Skeletal muscle tissue (tissue), 4 donors: ENCODE data around the gene HDAC4. TPM values are rescaled to one million over a fixed set of nuclear protein-coding genes. Genes with fewer than 3 reads are reported as not detected.
A peak's percentile ranks its signal among the peaks of the same experiment; 100 is the strongest.

Experiments used
- H3K27ac ChIP-seq: one replicate; pipeline ENCODE4 v1.7.0; 2013; ENCODE audit warnings: mild to moderate bottlenecking, low read depth, low read length, inconsistent platforms
- H3K27me3 ChIP-seq, 3 donors: one replicate each; pipeline ENCODE4 v1.7.0; 2013; ENCODE audit warnings: low read length in 3 of 3; ENCODE audit not compliant: control insufficient read depth in 3 of 3, insufficient read depth in 3 of 3
- H3K36me3 ChIP-seq, 3 donors: one replicate each; pipeline ENCODE4 v1.7.0; 2013; ENCODE audit warnings: low read length in 3 of 3; ENCODE audit not compliant: control insufficient read depth in 3 of 3, insufficient read depth in 3 of 3
- H3K4me1 ChIP-seq, 3 donors: one replicate each; pipeline ENCODE4 v1.7.0; 2013; ENCODE audit warnings: low read length in 3 of 3, mild to moderate bottlenecking in 3 of 3; ENCODE audit not compliant: control insufficient read depth in 3 of 3, insufficient read depth in 3 of 3
- H3K4me3 ChIP-seq, 3 donors: one replicate each; pipeline ENCODE4 v1.7.0; 2013; ENCODE audit warnings: low read length in 3 of 3
- H3K9ac ChIP-seq, 3 donors: one replicate each; pipeline ENCODE4 v1.7.0; 2013; ENCODE audit warnings: low read length in 3 of 3, mild to moderate bottlenecking in 3 of 3, moderate library complexity in 2 of 3, low read depth in 1 of 3
- H3K9me3 ChIP-seq, 3 donors: one replicate each; pipeline ENCODE4 v1.7.0; 2013; ENCODE audit warnings: low read length in 3 of 3; ENCODE audit not compliant: control insufficient read depth in 3 of 3
- total RNA-seq: library from RNA; depleted of rRNA; stranded (reverse); fragments of >200 nt; gene quantifications from one replicate; pipeline ENCODE4 v1.2.3, GENCODE V29; 2014
- donor health status: Osteomylitis.

HDAC4 gene
- total RNA-seq, 1 donor from 2014 or later = 23.5 TPM

GRCh38 chr2:239222312-239222660 is 178.5 kb downstream of the HDAC4 start:
- Histone ChIP-seq H3K36me3 (no peaks in the 10 kb centered on the region), H3K27ac (peak overlapping the region; percentile 77), H3K9ac (peak overlapping the region; percentile 20 to 74 (median 70)), H3K4me3 (peak overlapping the region; percentile 4 to 51 (median 34)), H3K27me3 (no peaks in the 10 kb centered on the region), H3K9me3 (no peaks in the 10 kb centered on the region), H3K4me1 (peaks cover 63 to 67% (median 66%) of the 10 kb centered on the region in 3 donors)

DNA sequence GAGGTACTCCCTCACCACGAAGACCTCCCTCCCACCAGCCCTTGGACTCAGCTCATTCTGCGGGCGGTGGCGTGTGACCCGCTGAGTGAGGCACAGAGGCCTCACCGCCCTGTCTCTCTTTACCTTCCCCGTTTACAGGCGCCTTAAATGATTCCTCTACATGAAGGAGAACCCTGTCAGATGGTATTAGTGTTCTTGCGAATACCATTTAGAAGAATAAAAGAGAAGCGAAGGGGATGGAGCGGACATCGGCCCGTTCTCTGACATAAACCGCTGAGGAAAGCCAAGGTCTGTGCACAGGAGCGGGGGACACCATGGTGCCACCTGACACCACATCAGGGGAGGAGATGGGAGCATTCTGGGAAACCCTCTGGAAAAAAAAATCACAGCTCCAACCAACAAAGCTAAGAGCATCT is 179.8 kb downstream of the HDAC4 start:
- H3K4me1 ChIP-seq = peaks cover 63 to 66% (median 64%) of the 10 kb centered on the region in 3 donors
- H3K4me3 ChIP-seq = peak overlapping the region in 1 of 3 donors; percentile 24
- H3K36me3 ChIP-seq = no peaks in the 10 kb centered on the region
- no peaks in the 10 kb centered on the region for H3K27me3 ChIP-seq
- H3K9ac ChIP-seq = peak overlapping the region in 1 of 3 donors; percentile 70
- peak overlapping the region; percentile 77 for H3K27ac ChIP-seq
- H3K9me3 ChIP-seq = no peaks in the 10 kb centered on the region

DNA sequence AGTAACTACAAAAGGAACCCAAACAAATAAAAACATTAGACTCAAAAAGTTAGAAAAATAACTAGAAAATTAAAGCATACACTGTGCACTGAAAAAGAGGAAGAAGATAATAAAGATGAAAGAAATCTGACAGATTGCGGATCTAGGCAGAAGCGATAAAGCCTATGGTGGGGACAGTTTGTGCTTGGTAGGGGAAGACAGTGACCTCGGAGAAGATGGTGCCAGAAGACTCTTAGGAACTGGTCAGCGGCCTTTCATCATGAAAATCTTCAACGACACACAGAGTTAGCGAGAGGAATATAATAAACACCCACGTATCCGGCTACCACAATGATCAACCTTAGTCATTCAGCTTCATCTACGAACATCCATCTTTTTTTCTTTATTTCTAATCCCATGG is 180.5 kb downstream of the HDAC4 start:
- Histone ChIP-seq H3K27ac (peak overlapping the region; percentile 77), H3K4me3 (no peak overlapping the region), H3K9ac (no peak overlapping the region), H3K9me3 (no peaks in the 10 kb centered on the region), H3K36me3 (no peaks in the 10 kb centered on the region), H3K27me3 (no peaks in the 10 kb centered on the region), H3K4me1 (peaks cover 59 to 61% (median 60%) of the 10 kb centered on the region in 3 donors)

DNA sequence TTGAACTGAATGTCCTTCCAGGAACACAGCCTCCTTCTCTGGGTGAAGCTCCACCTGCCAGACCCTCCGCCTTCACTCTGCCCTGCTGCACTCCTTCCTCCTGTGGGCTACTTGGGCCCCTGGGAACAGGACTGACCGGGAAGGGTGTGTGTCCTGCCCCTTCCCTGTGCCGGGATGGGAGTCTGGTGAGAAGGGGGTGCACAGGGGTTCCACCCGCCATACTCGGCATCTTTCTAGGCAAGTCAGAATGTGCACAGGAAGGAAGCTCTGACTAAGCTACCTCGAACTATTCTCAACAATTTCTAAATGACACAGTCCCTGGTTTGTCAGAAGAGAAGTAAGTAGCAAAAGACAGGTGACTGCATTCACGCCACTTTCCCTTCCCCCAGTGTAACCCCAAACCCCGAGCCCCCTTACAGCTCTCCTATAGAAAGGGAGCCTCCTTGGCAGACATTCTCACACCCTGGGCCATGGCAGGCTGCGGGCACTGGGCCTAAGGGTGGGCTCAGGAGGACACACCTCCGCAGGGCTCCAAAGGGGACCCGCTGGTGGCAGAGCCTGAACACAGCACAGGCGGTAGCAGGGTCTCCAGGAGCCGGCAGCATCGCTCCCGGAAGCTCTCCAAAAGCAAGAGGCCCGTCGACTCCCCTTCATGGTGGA is 184.1 kb downstream of the HDAC4 start:
- H3K4me1 ChIP-seq = peaks cover 45 to 63% (median 61%) of the 10 kb centered on the region in 3 donors
- H3K9me3 ChIP-seq = no peaks in the 10 kb centered on the region
- no peaks in the 10 kb centered on the region for H3K27me3 ChIP-seq
- H3K36me3 ChIP-seq = peaks cover 0 to 2% (median 0%) of the 10 kb centered on the region in 3 donors
- no peak overlapping the region for H3K27ac ChIP-seq
- H3K4me3 ChIP-seq = no peak overlapping the region
- H3K9ac ChIP-seq = peak overlapping the region in 1 of 3 donors; percentile 17

DNA sequence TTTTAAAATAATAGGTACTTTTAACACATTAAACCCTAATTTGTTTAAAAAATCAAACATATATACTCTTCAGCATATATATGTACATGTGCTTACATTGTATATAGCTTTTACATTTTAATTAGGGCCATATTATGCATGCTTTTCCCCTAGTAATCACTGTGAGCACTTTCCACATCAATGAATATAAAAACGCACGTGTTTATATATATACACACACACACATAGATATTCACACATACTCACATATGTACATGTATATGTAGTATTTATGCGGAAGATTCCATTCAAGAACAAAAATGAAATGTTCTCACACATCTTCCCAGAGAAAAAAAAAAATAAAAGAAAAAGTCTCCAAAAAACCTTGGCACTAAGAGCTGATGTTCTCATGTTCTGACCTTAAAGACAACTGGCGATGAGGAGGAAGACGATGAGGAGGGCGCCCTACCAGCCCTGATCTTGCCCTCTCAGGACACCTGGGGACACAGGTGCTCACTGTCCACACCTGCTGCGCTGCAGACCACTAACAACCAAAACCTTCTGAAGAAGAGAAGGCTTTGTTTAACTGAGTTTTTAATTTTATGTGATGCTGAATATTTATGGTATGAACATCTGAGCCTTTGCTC is 184.7 kb downstream of the HDAC4 start:
- H3K27me3 ChIP-seq = no peaks in the 10 kb centered on the region
- no peaks in the 10 kb centered on the region for H3K9me3 ChIP-seq
- H3K36me3 ChIP-seq = peaks cover 0 to 2% (median 0%) of the 10 kb centered on the region in 3 donors
- peak overlapping the region in 1 of 3 donors; percentile 3 for H3K9ac ChIP-seq
- H3K4me1 ChIP-seq = peaks cover 43 to 62% (median 61%) of the 10 kb centered on the region in 3 donors
- H3K4me3 ChIP-seq = no peak overlapping the region
- H3K27ac ChIP-seq = no peak overlapping the region

GRCh38 chr2:239215136-239215925 is 185.5 kb downstream of the HDAC4 start:
- H3K27me3 ChIP-seq = no peaks in the 10 kb centered on the region
- no peaks in the 10 kb centered on the region for H3K9me3 ChIP-seq
- peaks cover 40 to 63% (median 63%) of the 10 kb centered on the region in 3 donors for H3K4me1 ChIP-seq
- no peak overlapping the region for H3K4me3 ChIP-seq
- H3K27ac ChIP-seq = no peak overlapping the region
- H3K36me3 ChIP-seq = peaks cover 0 to 2% (median 0%) of the 10 kb centered on the region in 3 donors
- no peak overlapping the region for H3K9ac ChIP-seq

DNA sequence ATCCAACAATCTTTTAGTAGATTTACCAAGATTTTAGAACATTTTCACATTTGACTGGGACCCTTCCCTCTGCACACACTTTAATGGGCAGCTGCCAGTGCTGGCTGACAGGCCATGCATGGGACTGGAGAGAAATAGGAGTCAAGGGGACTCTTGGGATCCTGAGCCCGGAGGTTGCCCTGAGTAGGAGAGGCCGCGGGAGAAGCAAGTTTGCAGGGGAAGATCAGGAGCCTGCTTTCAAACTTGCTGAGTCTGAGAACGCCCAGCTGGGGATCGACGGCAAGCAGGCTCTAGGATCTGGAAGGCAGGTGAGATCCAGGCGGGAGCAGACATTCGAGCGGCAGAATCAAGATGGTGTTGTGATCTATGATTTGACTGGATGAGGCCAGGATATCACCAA is 186.1 kb downstream of the HDAC4 start:
- Histone ChIP-seq H3K4me3 (no peak overlapping the region), H3K27ac (no peak overlapping the region), H3K4me1 (peaks cover 36 to 67% (median 64%) of the 10 kb centered on the region in 3 donors), H3K36me3 (peaks cover 0 to 2% (median 0%) of the 10 kb centered on the region in 3 donors), H3K9ac (no peak overlapping the region), H3K27me3 (no peaks in the 10 kb centered on the region), H3K9me3 (no peaks in the 10 kb centered on the region)

DNA sequence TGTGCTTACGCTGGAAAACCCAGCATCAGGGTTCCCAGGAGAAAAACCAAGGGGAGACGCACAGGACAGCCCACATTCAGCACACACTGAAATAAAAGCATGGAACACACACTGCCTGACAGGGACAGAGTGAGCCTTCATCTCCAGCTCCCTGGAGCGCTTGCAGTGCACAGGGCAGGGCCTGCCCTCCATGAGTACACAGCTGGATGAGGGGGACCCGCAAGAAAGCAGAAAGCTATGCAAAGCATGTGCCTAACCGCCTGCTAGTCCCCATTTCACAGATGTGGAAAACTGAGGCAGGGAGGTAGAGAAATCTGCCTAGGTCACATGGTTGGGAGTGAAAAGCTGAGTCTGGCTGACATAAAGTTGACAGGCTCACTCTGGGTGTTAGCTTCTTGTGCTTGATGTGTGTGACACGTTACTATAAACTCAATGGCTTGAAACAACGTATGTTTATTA is 187.1 kb downstream of the HDAC4 start:
- H3K4me1 ChIP-seq = peaks cover 36 to 74% (median 64%) of the 10 kb centered on the region in 3 donors
- H3K27ac ChIP-seq = no peak overlapping the region
- no peak overlapping the region for H3K4me3 ChIP-seq
- H3K9me3 ChIP-seq = no peaks in the 10 kb centered on the region
- peaks cover 0 to 2% (median 0%) of the 10 kb centered on the region in 3 donors for H3K36me3 ChIP-seq
- no peaks in the 10 kb centered on the region for H3K27me3 ChIP-seq
- H3K9ac ChIP-seq = peak overlapping the region in 1 of 3 donors; percentile 11

- Histone ChIP-seq H3K27me3 (no peaks in the 10 kb centered on the region), H3K9ac (peak overlapping the region in 1 of 3 donors; percentile 11), H3K9me3 (no peaks in the 10 kb centered on the region), H3K4me3 (no peak overlapping the region), H3K4me1 (peaks cover 36 to 74% (median 64%) of the 10 kb centered on the region in 3 donors), H3K36me3 (peaks cover 0 to 2% (median 0%) of the 10 kb centered on the region in 3 donors), H3K27ac (no peak overlapping the region)
These were observed 187.7 kb downstream of the HDAC4 start for GRCh38 chr2:239212929-239213642.
